ENCODE results near the gene KRT4. TPM values are rescaled to one million over a fixed set of nuclear protein-coding genes. Genes with fewer than 3 reads are reported as not detected.

The KRT4 gene
- total RNA-seq, 2 donors from 2014 or later, result not detected

DNA sequence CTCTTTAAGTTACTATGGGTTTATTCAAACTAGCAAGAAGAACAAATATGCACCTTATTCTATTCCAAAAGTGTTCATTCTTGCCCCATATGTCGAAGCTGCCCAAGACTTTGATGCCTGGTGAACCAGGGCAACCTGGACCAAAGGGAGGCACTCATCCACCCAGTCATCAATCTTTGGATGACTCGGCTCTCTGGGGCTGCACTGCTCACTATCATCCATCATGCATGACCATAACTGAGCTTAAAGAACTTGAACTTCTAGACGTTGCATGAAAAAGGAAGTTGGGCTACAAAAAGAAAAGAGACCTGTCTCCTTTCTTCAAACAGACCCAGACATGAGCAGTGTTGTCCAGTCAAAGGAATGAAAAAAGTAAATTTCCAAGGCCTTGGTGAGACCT, 1.2 kb downstream of the KRT4 start:
- no peaks in the 10 kb centered on the region for H3K9me3 Mint-ChIP-seq
- H3K4me1 ChIP-seq (ENCODE audit: control insufficient read depth, insufficient read depth, low read length), result no peaks in the 10 kb centered on the region
- no peaks in the 10 kb centered on the region for H3K36me3 ChIP-seq (ENCODE audit: control insufficient read depth, insufficient read depth, low read length)
- no peak overlapping the region for H3K27ac Mint-ChIP-seq
- no peaks in the 10 kb centered on the region for H3K27me3 ChIP-seq (ENCODE audit: control insufficient read depth, insufficient read depth, low read length, poor library complexity, severe bottlenecking)
- H3K4me3 ChIP-seq (ENCODE audit: low read length), result no peak overlapping the region
- TF ChIP-seq, protein P1, sequence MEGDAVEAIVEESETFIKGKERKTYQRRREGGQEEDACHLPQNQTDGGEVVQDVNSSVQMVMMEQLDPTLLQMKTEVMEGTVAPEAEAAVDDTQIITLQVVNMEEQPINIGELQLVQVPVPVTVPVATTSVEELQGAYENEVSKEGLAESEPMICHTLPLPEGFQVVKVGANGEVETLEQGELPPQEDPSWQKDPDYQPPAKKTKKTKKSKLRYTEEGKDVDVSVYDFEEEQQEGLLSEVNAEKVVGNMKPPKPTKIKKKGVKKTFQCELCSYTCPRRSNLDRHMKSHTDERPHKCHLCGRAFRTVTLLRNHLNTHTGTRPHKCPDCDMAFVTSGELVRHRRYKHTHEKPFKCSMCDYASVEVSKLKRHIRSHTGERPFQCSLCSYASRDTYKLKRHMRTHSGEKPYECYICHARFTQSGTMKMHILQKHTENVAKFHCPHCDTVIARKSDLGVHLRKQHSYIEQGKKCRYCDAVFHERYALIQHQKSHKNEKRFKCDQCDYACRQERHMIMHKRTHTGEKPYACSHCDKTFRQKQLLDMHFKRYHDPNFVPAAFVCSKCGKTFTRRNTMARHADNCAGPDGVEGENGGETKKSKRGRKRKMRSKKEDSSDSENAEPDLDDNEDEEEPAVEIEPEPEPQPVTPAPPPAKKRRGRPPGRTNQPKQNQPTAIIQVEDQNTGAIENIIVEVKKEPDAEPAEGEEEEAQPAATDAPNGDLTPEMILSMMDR (conservative IDR thresholded peaks at IDR 0.05), result no peak
- no peak overlapping the region for H3K27ac ChIP-seq (ENCODE audit: low read depth, low read length)
- H3K4me3 Mint-ChIP-seq, result no peak overlapping the region
- no peak for DNase-seq
- H3K27me3 Mint-ChIP-seq (ENCODE audit: insufficient read depth), result peaks cover 17% of the 10 kb centered on the region
- 81% methylated on average over 2 to 3 of the region's 3 CpGs for WGBS, 2 experiments (ENCODE audit: insufficient coverage in 1 of 2, insufficient read length in 1 of 2)
- peaks cover 5% of the 10 kb centered on the region for H3K4me1 Mint-ChIP-seq
- H3K9ac ChIP-seq (ENCODE audit: extremely low read depth, low read length, poor library complexity, severe bottlenecking), result no peak overlapping the region
- H3K9me3 ChIP-seq (ENCODE audit: control insufficient read depth, low read length), result no peaks in the 10 kb centered on the region
- no peaks in the 10 kb centered on the region for H3K36me3 Mint-ChIP-seq (ENCODE audit: low read depth)

DNA sequence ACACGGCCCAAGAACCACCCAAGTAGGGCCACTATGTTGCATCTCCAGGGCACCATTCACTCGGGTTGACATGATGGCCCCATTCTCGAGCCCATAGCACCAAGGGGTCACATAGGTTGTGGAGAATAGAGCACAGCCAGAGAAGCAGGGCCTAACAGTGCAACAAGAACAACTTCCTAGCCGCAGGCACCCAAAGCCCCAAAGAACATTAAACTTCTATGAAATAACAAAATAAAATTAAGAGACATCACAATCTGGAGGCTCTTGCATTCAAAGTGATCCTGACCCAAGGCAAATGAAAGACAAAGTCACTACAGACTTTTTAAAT, 1.9 kb downstream of the KRT4 start:
- H3K9ac ChIP-seq (ENCODE audit: extremely low read depth, low read length, poor library complexity, severe bottlenecking), result no peak overlapping the region
- Mint-ChIP-seq H3K9me3 (no peaks in the 10 kb centered on the region), H3K27me3 (ENCODE audit: insufficient read depth) (peaks cover 18% of the 10 kb centered on the region), H3K4me1 (peaks cover 5% of the 10 kb centered on the region), H3K27ac (no peak overlapping the region), H3K36me3 (ENCODE audit: low read depth) (no peaks in the 10 kb centered on the region), H3K4me3 (no peak overlapping the region)
- 75 to 100% methylated on average over 1 to 4 of the region's 4 CpGs for WGBS, 2 experiments (ENCODE audit: insufficient coverage in 1 of 2, insufficient read length in 1 of 2)
- no peaks in the 10 kb centered on the region for H3K4me1 ChIP-seq (ENCODE audit: control insufficient read depth, insufficient read depth, low read length)
- no peak overlapping the region for H3K4me3 ChIP-seq (ENCODE audit: low read length)
- TF ChIP-seq, protein P1 (conservative IDR thresholded peaks at IDR 0.05), result no peak
- H3K36me3 ChIP-seq (ENCODE audit: control insufficient read depth, insufficient read depth, low read length), result no peaks in the 10 kb centered on the region
- H3K27me3 ChIP-seq (ENCODE audit: control insufficient read depth, insufficient read depth, low read length, poor library complexity, severe bottlenecking), result no peaks in the 10 kb centered on the region
- no peaks in the 10 kb centered on the region for H3K9me3 ChIP-seq (ENCODE audit: control insufficient read depth, low read length)
- no peak overlapping the region for H3K27ac ChIP-seq (ENCODE audit: low read depth, low read length)
- DNase-seq, result no peak

DNA sequence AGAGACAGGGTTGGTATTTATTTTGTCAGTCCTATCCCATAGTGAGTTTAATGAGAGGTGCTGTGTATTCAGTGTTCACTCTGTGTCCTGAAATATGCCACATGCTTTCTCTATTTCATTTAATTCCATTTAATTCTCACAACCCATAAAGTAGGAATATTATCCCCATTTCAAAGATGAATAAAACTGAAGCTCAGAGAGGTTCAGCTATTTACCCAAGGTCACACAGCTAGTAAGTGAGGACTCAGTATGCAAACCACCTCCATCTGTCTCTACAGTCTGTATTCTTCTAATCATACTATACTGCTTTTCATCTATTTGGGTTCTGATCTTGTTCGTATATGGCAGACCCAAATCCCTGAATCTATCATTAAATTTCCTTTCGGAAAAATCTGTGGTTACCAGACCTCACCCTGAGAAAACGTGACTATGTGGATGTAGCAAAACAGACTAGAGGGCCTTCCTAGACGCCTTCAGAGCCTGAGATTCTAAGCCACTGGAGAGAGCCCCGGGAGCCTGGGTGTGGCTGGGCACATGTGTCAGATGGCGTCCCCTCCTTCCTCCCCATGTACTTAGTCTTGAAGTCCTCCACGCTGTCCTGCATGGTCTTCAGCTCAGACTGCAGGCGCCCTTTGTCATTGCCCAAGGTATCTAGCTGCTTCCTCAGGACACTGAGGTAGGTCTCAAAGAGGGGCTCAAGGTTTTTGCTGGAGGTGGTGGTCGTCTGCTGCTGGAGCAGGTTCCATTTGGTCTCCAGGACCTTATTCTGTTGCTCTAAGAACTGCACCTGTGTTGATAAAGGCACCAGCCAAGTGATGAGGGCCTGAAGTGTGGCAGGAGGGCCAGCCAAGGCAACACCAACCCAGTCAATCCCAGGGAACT, 2.5 kb downstream of the KRT4 start:
- no peak overlapping the region for H3K4me3 ChIP-seq (ENCODE audit: low read length)
- H3K4me1 ChIP-seq (ENCODE audit: control insufficient read depth, insufficient read depth, low read length), result no peaks in the 10 kb centered on the region
- Mint-ChIP-seq H3K4me3 (no peak overlapping the region), H3K4me1 (peaks cover 5% of the 10 kb centered on the region), H3K27ac (no peak overlapping the region), H3K27me3 (ENCODE audit: insufficient read depth) (peaks cover 18% of the 10 kb centered on the region), H3K9me3 (no peaks in the 10 kb centered on the region), H3K36me3 (ENCODE audit: low read depth) (no peaks in the 10 kb centered on the region)
- no peaks in the 10 kb centered on the region for H3K9me3 ChIP-seq (ENCODE audit: control insufficient read depth, low read length)
- H3K27me3 ChIP-seq (ENCODE audit: control insufficient read depth, insufficient read depth, low read length, poor library complexity, severe bottlenecking), result no peaks in the 10 kb centered on the region
- H3K9ac ChIP-seq (ENCODE audit: extremely low read depth, low read length, poor library complexity, severe bottlenecking), result no peak overlapping the region
- DNase-seq, result no peak
- TF ChIP-seq, protein P1 (conservative IDR thresholded peaks at IDR 0.05), result no peak
- no peaks in the 10 kb centered on the region for H3K36me3 ChIP-seq (ENCODE audit: control insufficient read depth, insufficient read depth, low read length)
- H3K27ac ChIP-seq (ENCODE audit: low read depth, low read length), result no peak overlapping the region
- 87 to 95% methylated on average over 8 to 9 of the region's 9 CpGs for WGBS, 2 experiments (ENCODE audit: insufficient coverage in 1 of 2, insufficient read length in 1 of 2)
